Astrocyte of the spinal cord (primary cell): ENCODE data around the gene BICD1.

Source experiments
- DNase-seq: peaks from one replicate; pipeline ENCODE4 v3.0.0; 2011; ENCODE audit warnings: low read depth, low spot score
- H3K4me3 ChIP-seq: 2 replicates; pipeline ENCODE4 v1.5.1; 2011; ENCODE audit warnings: low read depth, mild to moderate bottlenecking, low read length, moderate library complexity
- in situ Hi-C: cut with HindIII; loops from 2 replicates; pipeline ENCODE4 v1.10.0; 2017; ENCODE audit warnings: low sequenced_read_pairs
- TF ChIP-seq, protein P1 (sequence below): IDR thresholded peaks from 2 replicates; pipeline ENCODE4 v1.5.1; 2012; ENCODE audit warnings: low read depth, mild to moderate bottlenecking, low read length, inconsistent platforms

Gene BICD1

GRCh38 chr12:32233568-32233967, 126.9 kb downstream of the BICD1 start:
- no peak overlapping the region for H3K4me3 ChIP-seq
- in situ Hi-C loops = no loop called here
- TF ChIP-seq, protein P1, sequence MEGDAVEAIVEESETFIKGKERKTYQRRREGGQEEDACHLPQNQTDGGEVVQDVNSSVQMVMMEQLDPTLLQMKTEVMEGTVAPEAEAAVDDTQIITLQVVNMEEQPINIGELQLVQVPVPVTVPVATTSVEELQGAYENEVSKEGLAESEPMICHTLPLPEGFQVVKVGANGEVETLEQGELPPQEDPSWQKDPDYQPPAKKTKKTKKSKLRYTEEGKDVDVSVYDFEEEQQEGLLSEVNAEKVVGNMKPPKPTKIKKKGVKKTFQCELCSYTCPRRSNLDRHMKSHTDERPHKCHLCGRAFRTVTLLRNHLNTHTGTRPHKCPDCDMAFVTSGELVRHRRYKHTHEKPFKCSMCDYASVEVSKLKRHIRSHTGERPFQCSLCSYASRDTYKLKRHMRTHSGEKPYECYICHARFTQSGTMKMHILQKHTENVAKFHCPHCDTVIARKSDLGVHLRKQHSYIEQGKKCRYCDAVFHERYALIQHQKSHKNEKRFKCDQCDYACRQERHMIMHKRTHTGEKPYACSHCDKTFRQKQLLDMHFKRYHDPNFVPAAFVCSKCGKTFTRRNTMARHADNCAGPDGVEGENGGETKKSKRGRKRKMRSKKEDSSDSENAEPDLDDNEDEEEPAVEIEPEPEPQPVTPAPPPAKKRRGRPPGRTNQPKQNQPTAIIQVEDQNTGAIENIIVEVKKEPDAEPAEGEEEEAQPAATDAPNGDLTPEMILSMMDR = no peak
- DNase-seq = no peak

GRCh38 chr12:32235251-32235650, 128.6 kb downstream of the BICD1 start:
- in situ Hi-C loops = no loop called here
- no peak overlapping the region for H3K4me3 ChIP-seq
- TF ChIP-seq, protein P1 = no peak
- DNase-seq = no peak

- TF ChIP-seq, protein P1 = no peak
- peak; percentile 59 for DNase-seq
- no peak overlapping the region for H3K4me3 ChIP-seq
- in situ Hi-C loops = no loop called here
Observed at GRCh38 chr12:32240162-32240561, 133.5 kb downstream of the BICD1 start.

GRCh38 chr12:32240831-32241230, 134.2 kb downstream of the BICD1 start:
- H3K4me3 ChIP-seq = no peak overlapping the region
- in situ Hi-C loops = no loop called here
- TF ChIP-seq, protein P1 = no peak
- peak; percentile 54 for DNase-seq

DNA sequence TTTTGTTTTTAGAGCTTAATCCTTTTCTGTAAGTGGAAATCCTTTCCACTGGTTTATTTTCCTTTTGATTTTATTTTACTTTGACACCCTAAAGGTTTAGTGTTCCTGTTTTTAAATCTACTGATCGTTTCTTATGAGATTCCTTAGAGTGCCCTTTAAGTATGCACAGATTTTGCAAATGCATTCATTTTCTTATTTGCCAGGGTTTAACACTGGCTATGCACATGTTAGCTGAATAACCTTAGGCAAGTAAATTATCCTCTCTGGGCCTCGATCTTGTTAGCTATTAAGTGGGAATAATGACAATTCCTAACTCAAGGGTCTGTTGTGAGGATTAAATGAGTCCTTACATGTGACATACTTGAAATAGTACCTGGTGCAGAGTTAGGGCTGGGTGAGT, 136.0 kb downstream of the BICD1 start:
- in situ Hi-C loops = no loop called here
- no peak for DNase-seq
- H3K4me3 ChIP-seq = no peak overlapping the region
- TF ChIP-seq, protein P1 = no peak

DNA sequence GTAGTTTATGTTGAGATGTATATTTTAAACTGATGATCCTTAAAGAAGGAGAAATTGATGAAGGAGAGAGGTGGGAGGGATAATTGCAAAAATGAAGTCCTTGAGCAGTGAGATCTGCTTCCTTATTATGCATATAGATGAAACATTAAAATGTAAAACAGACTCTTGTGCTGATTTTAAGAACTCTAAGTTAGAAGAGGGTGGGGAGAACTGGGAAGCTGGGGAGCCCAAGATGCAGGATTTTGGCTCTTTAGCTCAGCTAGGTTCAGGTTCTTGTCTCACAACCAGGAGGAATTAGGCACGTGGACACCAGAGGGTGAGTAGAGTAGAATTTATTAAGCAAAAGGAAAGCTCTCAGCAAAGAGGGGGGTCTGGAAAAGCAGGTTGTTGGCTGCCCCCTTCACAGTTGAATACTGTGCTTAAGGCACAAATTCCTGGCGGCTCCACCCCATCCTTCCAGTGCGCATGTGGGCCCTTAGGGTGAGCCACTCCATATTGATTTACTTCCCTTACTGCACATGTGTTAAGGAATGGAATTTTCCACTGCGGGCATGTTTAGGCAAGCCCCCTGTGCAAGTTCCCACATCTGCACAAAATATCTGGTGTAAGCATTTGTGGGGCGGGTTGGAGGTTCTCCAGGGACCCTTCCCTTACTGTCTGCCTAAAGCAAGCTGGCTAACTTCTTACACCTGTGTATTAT, 141.9 kb downstream of the BICD1 start:
- no peak for DNase-seq
- no peak overlapping the region for H3K4me3 ChIP-seq
- TF ChIP-seq, protein P1 = no peak
- in situ Hi-C loops = no loop called here
